HAP-1 (cell line): Measurements from ENCODE around the gene PHACTR4.
"Not testable (repeated sequence)": the region's sequence is repeated elsewhere in the genome, so short reads cannot be mapped to it uniquely, and the experiment has no call there.

Experiments used
- DNase-seq, 2 experiments: peaks; one replicate each; pipeline ENCODE4 v3.0.0-alpha.2; 2016 to 2020; ENCODE audit warnings: low spot score in 2 of 2
- H3K27me3 ChIP-seq: fragments of 250-450 bp; sonication (Bioruptor Pico); 2 replicates; pipeline ENCODE4 v1.5.1; 2020; ENCODE audit warnings: low read depth, mild to moderate bottlenecking, moderate library complexity
- H3K36me3 ChIP-seq: fragments of 250-450 bp; sonication (Bioruptor Pico); replicated peaks from 2 replicates; pipeline ENCODE4 v1.5.1; 2020; ENCODE audit warnings: mild to moderate bottlenecking
- H3K4me1 ChIP-seq: fragments of 250-450 bp; sonication (Bioruptor Pico); 2 replicates; pipeline ENCODE4 v1.5.1; 2020; ENCODE audit warnings: mild to moderate bottlenecking
- H3K4me3 ChIP-seq: fragments of 250-450 bp; sonication (Bioruptor Pico); 2 replicates; pipeline ENCODE4 v1.5.1; 2020; ENCODE audit warnings: mild to moderate bottlenecking, moderate library complexity
- H3K9me3 ChIP-seq: fragments of 250-450 bp; sonication (Bioruptor Pico); 2 replicates; pipeline ENCODE4 v1.5.1; 2020; ENCODE audit warnings: mild to moderate bottlenecking, moderate library complexity
- in situ Hi-C: fragments of 300-500 bp; cut with MboI; formaldehyde crosslinking; loops from 3 replicates; pipeline ENCODE4 v1.14.3; 2020; ENCODE audit warnings: low sequenced_read_pairs, inconsistent platforms, mixed read lengths

Gene PHACTR4

GRCh38 chr1:28538286-28538685 is 168.7 kb downstream of the PHACTR4 start:
- in situ Hi-C loops = no loop called here
- Histone ChIP-seq H3K36me3 (peaks cover 51% of the 10 kb centered on the region), H3K27me3 (no peaks in the 10 kb centered on the region), H3K9me3 (no peaks in the 10 kb centered on the region; the same call in 1 of the 2 replicates), H3K4me1 (peaks cover 10% of the 10 kb centered on the region), H3K4me3 (no peak overlapping the region)
- DNase-seq = no peak

GRCh38 chr1:28540651-28541050 is 171.1 kb downstream of the PHACTR4 start:
- Histone ChIP-seq H3K4me3 (no peak overlapping the region), H3K36me3 (peaks cover 33% of the 10 kb centered on the region), H3K4me1 (peaks cover 10% of the 10 kb centered on the region), H3K27me3 (no peaks in the 10 kb centered on the region), H3K9me3 (no peaks in the 10 kb centered on the region; the same call in 1 of the 2 replicates)
- in situ Hi-C loops = no loop called here
- peak; percentile 63 to 71 for DNase-seq

- in situ Hi-C loops = not testable (repeated sequence)
Observed at GRCh38 chr1:28541414-28542015, 172.0 kb downstream of the PHACTR4 start.

GRCh38 chr1:28545246-28545628 is 175.7 kb downstream of the PHACTR4 start:
- H3K4me3 ChIP-seq = no peak overlapping the region
- H3K4me1 ChIP-seq = peaks cover 7% of the 10 kb centered on the region
- no peaks in the 10 kb centered on the region for H3K9me3 ChIP-seq
- in situ Hi-C loops = no loop called here
- H3K27me3 ChIP-seq = no peaks in the 10 kb centered on the region
- DNase-seq = no peak
- peaks cover 1% of the 10 kb centered on the region; the same call in 1 of the 2 replicates for H3K36me3 ChIP-seq

More at GRCh38 chr1:28541414-28542015, 172.0 kb downstream of the PHACTR4 start:
- not testable (repeated sequence) for H3K9me3 ChIP-seq, H3K27me3 ChIP-seq, DNase-seq, H3K4me3 ChIP-seq
- Histone ChIP-seq H3K36me3 (peaks cover 24% of the 10 kb centered on the region), H3K4me1 (peaks cover 10% of the 10 kb centered on the region)

GRCh38 chr1:28548318-28548717 is 178.8 kb downstream of the PHACTR4 start:
- no peak for DNase-seq
- no peaks in the 10 kb centered on the region for H3K27me3 ChIP-seq
- H3K4me1 ChIP-seq = peaks cover 4% of the 10 kb centered on the region
- H3K36me3 ChIP-seq = no peaks in the 10 kb centered on the region
- H3K9me3 ChIP-seq = no peaks in the 10 kb centered on the region
- H3K4me3 ChIP-seq = no peak overlapping the region
- in situ Hi-C loops = no loop called here
